Lower leg skin (tissue), 3 donors: Measurements from ENCODE around the gene IL2RA.

Experiments
- CTCF ChIP-seq, 3 donors: fragments of 450-650 bp; IDR thresholded peaks; one replicate each; pipeline ENCODE4 v1.5.1; 2016; ENCODE audit warnings: antibody characterized with exemption in 3 of 3, mild to moderate bottlenecking in 3 of 3, moderate library complexity in 2 of 3
- POLR2A ChIP-seq, 2 donors: fragments of 450-650 bp; IDR thresholded peaks; one replicate each; pipeline ENCODE4 v1.6.1; 2016 to 2017; ENCODE audit warnings: antibody characterized with exemption in 2 of 2, mild to moderate bottlenecking in 1 of 2, moderate library complexity in 1 of 2

- TF ChIP-seq CTCF (IDR thresholded peaks at IDR 0.05): no peak
- TF ChIP-seq POLR2A (IDR thresholded peaks at IDR 0.05): no peak
These were observed 5.3 kb upstream of the IL2RA start for GRCh38 chr10:6067457-6067856.
